GM13977 (cell line): ENCODE results near the gene CD96.

Experiments used
- DNase-seq: peaks from one replicate; pipeline ENCODE4 v3.0.0; 2012; ENCODE audit warnings: low spot score
- CTCF ChIP-seq: IDR thresholded peaks from 2 replicates; pipeline ENCODE4 v1.5.1; 2012; ENCODE audit warnings: mild to moderate bottlenecking, control low read depth; ENCODE audit not compliant: insufficient read depth; ENCODE audit errors: extremely low read depth, missing control alignments
- in situ Hi-C: fragments of 300-500 bp; cut with MboI; formaldehyde crosslinking; loops from one replicate; pipeline ENCODE4 v1.12.0; 2022; ENCODE audit warnings: low sequenced_read_pairs, low pct_unique_long_range_greater_than_20kb, mixed read lengths, inconsistent platforms; ENCODE audit not compliant: unreplicated experiment

Gene CD96, protein sequence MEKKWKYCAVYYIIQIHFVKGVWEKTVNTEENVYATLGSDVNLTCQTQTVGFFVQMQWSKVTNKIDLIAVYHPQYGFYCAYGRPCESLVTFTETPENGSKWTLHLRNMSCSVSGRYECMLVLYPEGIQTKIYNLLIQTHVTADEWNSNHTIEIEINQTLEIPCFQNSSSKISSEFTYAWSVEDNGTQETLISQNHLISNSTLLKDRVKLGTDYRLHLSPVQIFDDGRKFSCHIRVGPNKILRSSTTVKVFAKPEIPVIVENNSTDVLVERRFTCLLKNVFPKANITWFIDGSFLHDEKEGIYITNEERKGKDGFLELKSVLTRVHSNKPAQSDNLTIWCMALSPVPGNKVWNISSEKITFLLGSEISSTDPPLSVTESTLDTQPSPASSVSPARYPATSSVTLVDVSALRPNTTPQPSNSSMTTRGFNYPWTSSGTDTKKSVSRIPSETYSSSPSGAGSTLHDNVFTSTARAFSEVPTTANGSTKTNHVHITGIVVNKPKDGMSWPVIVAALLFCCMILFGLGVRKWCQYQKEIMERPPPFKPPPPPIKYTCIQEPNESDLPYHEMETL

GRCh38 chr3:111541911-111542483 is at the start of gene CD96:
Gene CD96 (plus strand): TSS chr3:111542197. CDS start chr3:111542249, 52 bp downstream.
- in situ Hi-C loops, result no loop called here
- no peak for TF ChIP-seq CTCF
- DNase-seq, result no peak

GRCh38 chr3:111493276-111493675 is 48.7 kb upstream of the CD96 start:
- in situ Hi-C loops, result no loop called here
- no peak for TF ChIP-seq CTCF
- DNase-seq, result no peak

GRCh38 chr3:111496894-111497559 is 45.0 kb upstream of the CD96 start:
- no peak for DNase-seq
- no peak for TF ChIP-seq CTCF
- in situ Hi-C loops, result no loop called here

GRCh38 chr3:111498022-111498421 is 44.0 kb upstream of the CD96 start:
- TF ChIP-seq CTCF, result no peak
- in situ Hi-C loops, result no loop called here

GRCh38 chr3:111506435-111506834 is 35.6 kb upstream of the CD96 start:
- no peak for DNase-seq
- in situ Hi-C loops, result no loop called here
- TF ChIP-seq CTCF, result no peak

More at GRCh38 chr3:111498022-111498421, 44.0 kb upstream of the CD96 start:
- DNase-seq, result no peak

DNA sequence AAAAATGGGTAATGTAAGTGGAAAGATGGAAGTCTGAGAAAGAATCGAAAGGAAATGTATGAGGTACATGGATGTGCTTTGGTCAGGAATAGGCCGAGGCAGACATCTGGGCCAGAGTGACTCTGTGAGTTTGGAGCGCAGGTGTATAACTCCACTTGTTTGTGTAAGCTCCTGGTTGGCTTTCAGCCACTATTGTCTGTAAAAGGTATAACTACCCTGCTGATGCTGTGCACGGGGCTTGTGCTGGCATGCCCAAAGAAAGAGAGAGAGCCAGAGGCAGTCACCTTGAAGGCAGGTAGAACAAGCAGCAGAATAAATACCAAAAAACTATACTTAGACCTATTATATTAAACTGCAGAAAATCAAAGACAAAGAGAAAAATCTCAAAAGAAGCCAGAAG is 32.7 kb upstream of the CD96 start:
- DNase-seq, result no peak
- in situ Hi-C loops, result no loop called here
- no peak for TF ChIP-seq CTCF
